Fibroblast of skin of scalp (primary cell): Measurements from ENCODE around the gene SLC44A5.

Experiments used
- DNase-seq: peaks from one replicate; pipeline ENCODE4 v3.0.0-alpha.2; 2013

Gene SLC44A5

DNA sequence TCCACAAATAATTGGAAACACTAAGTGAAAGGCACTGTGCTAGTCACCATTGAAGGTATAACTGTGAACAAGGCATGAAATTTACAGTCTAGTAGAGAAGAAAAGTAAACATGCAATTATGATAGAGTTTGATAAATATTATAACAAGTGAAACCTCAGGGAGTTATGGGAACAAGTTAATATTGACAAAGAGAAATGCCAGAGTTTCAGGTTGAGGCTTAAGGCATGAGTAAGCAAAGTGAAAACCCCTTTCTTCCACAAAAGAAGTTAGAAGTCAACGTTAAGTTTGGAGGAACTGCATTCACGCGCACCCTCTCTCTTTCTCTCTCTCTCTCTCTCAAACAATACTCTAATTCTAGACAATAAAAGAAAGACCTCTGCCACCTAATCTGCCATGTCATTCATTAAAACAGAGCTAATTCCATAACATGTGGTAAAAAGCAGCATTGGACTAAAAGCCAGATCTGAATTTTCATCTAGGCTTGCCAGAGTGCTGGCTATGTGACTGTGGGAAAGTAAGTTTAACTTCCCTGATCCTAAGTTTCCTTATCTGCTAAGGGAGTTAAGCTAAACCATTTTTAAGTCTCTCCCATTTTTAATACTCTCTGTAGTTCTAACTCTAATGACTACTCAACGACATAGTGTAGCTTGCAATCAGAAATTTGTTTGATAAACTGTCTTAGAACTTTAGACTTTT is 22.0 kb downstream of the SLC44A5 start:
- DNase-seq, result no peak

GRCh38 chr1:75587692-75588091 is 23.2 kb downstream of the SLC44A5 start:
- no peak for DNase-seq

DNA sequence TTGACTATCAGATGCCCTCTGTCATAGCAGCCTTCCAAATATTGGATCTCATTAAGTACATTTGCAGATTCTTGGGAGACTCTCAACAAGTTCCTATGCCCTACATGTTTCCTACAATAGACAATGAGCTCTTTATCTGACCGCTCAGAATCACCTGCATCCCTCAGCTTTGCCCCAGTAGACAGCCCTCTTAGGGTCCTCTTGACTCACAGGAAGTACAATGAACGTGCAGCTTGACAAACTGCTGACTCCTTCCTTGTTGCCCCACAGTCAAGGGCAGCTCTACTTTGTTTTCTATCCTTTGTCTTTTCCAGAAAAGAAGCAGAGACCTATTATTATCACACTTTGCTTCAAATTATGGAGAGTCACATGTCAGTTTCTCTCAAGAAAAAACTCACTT is 27.6 kb downstream of the SLC44A5 start:
- DNase-seq, result no peak

DNA sequence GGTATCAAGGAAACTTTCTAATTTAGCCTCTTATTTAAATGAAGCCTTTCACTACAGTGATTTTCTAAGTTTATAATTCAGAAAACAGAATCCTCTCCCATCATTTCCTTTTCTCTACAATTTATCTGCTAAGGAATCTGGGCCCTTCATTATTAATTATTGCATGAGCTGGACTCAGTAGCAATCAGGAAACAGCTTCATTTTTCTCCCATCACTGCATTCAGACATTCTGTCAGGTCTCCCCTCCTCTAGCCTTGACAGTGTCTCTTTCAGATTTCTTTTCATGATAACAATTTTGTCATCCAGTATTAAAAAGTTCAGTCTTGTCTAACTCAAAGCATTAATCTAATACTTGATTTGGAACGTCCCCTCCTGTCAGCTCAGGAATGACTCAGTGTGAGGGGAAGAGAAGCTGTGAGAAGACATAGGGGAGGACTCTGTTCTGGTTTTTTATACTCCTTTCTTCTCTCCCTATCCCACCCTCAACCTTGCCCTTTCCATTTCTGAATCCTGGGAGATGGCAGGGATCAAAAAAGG is 28.1 kb downstream of the SLC44A5 start:
- DNase-seq, result no peak

- DNase-seq, result no peak
Observed at GRCh38 chr1:75579046-75579445, 31.9 kb downstream of the SLC44A5 start.

- DNase-seq, result no peak
Observed at GRCh38 chr1:75575837-75576236, 35.1 kb downstream of the SLC44A5 start.

DNA sequence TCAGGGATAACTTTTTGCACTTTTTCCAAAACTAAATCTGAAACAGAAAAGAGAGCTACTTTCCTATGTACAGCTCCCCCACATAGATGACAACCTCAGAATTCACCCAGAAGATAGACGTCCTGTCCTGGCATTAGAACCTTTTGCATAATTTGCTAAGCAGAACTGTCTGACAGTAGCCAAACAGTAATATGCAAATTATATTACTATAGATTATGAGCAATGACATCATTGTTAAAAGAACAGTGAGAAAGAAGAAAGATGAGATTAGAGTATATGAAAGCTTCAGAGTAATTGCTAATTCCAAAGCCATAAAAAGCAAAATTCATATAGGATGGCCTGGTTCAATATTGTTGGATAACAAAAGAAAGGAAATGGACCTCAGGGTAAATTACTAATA is 43.7 kb downstream of the SLC44A5 start:
- DNase-seq, result no peak

DNA sequence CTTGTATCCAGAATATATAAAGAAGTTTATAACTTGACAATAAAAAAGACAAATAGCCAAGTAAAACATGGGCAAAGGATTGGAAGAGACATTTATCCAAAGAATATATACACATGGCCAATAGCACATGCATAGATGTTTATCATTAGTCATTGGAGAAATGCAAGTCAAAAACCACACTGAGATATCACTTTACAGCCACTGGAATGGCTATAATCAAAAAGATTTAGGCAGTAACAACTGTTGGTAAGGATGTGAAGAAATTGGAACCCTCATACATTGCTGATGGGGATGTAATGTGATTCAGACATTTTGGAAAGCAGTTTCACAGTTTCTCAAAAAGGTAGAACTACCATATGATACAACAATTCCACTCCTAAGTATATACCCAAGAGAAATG is 51.1 kb downstream of the SLC44A5 start:
- no peak for DNase-seq

- no peak for DNase-seq
Observed at GRCh38 chr1:75559136-75559535, 51.8 kb downstream of the SLC44A5 start.

GRCh38 chr1:75554870-75555269 is 56.0 kb downstream of the SLC44A5 start:
- DNase-seq, result no peak

GRCh38 chr1:75554181-75554580 is 56.7 kb downstream of the SLC44A5 start:
- no peak for DNase-seq

DNA sequence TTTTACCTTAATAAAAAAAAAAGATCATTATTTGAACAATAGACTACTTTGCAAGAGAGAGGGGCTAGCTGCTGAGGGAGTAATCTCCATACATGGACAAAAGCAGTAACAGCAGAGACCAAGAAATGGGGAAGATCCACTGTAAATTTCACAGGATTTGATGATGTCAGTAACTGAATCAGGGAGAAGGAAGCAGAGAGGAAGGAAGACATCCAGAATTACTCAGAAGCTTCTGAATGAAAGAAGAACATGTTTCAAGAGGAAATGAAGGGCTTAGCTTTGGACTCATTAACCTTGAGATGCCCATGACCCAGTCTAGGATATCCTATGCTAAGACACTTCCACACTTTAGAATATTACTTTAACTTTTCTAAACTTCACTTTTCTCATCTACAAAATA is 60.4 kb downstream of the SLC44A5 start:
- no peak for DNase-seq

DNA sequence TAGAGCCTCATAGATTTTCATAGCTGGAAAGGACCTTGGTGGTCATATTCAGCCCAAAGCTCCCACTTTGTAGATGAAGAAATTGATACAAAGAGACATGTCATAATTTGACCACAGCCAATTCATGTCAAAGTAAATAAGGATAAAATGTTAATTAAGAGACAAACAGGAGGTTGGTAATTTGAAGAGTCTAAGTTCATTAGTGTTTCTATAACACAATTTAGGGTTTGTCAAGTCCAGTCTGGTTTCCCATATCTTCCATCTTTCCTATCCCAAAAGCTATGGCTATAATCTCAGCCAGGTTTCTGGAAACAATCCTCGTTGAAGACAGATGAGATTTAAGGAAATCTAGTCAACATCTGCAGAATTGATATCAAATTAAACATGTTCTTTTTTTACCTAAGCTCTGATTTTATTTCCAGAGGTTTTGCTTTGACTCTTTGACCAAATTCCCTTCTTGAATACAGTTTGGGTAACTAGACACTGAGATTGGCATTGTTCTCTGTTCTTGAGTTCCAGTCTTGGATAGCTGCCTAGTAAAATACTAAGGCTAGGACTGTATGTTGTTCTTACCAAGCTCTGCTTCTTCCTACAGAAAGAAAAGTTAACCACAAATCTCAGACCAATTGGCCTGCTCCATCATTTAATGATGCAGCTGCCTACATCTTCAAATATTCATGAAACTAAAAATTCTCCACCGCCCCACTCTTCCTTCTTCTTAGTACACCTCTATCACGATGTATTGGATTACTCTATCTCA is 62.0 kb downstream of the SLC44A5 start:
- DNase-seq, result peak; percentile 1

GRCh38 chr1:75543705-75544104 is 67.2 kb downstream of the SLC44A5 start:
- no peak for DNase-seq

DNA sequence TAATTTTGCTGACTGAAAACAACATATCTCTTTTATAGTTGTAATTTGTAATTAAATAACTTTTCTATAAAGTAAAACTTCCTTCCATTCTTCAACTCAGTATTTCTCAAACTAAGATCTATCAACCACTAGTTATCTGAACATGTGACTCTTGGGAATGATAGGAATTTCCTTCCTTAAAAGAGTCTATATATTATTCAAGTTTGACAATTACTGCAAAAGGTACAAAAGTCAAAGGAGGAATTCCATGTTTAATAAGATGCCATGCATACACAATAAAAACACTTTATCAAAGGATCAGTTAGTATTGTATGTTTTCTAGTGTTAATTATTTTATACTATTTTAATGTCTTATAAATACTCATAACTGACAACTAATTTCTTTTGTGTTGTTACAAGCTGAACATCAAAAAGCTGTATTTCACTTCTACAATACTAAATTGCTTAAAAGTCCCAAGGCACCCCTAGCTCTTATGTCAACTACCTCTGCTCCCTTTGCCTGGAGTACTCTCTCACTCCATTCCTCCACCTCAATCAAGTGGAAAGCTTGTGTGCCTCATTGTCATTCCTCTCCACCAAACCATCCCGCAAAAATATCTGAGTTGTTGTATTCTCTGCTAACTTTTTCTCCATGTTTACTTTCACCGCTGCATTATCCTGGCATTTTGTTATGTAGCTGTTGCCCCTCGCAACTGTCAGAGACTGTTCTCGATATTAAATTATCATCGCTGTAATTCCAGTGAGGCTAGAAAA is 67.9 kb downstream of the SLC44A5 start:
- DNase-seq, result no peak

- DNase-seq, result no peak
Observed at GRCh38 chr1:75539230-75540116, 71.4 kb downstream of the SLC44A5 start.

DNA sequence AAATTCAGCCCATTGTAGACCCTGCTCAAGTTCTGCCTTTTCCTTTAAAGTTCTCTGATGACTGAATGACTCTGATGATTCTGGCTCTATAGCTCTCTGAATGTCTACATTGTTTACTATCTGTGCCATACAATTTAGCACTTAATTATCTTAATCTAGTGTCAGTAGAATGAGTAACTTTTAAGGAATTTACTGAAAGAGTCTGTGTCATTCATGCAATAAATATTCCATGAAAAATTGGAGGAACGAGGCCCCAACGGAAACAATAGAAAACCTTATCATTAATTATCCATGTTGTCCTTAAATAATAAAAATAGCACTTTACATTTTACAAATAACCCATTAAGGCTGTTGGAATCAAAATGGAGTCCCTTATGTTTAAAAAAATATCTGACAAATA is 77.8 kb downstream of the SLC44A5 start:
- no peak for DNase-seq

DNA sequence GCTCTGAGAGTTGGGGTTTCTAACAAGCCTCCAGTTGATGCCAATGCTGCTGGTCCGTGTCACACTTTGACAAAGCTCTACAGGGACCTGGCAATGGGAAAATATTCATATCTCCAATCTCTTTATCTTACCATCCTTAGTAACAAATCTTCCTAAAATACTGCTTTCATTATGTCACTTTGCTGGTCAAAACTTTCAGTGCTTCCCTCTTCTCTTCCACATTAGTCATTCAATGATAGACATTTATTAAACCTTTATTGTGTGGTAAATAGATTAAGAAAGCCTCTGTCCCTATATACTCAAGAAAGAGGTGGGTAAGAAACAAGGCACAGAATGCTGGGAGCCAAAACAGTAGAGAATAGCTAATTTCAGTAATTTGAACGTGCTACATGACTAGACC is 79.3 kb downstream of the SLC44A5 start:
- no peak for DNase-seq

GRCh38 chr1:75529488-75529887 is 81.4 kb downstream of the SLC44A5 start:
- no peak for DNase-seq

GRCh38 chr1:75528001-75528400 is 82.9 kb downstream of the SLC44A5 start:
- DNase-seq, result no peak

GRCh38 chr1:75522389-75522788 is 88.5 kb downstream of the SLC44A5 start:
- DNase-seq, result no peak

GRCh38 chr1:75521658-75522057 is 89.3 kb downstream of the SLC44A5 start:
- DNase-seq, result no peak
